KMS-11 (cell line): ENCODE measurements around the gene ZSWIM3.

Experiments used
- H2AFZ ChIP-seq: fragments of 200-600 bp; sonication (generic); 2 replicates; pipeline ENCODE4 v1.6.1; 2016; ENCODE audit warnings: antibody characterized with exemption, mixed run types, low read depth
- H3K27ac ChIP-seq: fragments of 200-600 bp; sonication (generic); 2 replicates; pipeline ENCODE4 v1.6.1; 2016; ENCODE audit warnings: mild to moderate bottlenecking, mixed run types
- H3K27me3 ChIP-seq: fragments of 200-600 bp; sonication (generic); 2 replicates; pipeline ENCODE4 v1.6.1; 2017; ENCODE audit warnings: mild to moderate bottlenecking, low read depth, mixed run types, moderate library complexity; ENCODE audit not compliant: insufficient read depth
- H3K36me3 ChIP-seq: fragments of 200-600 bp; sonication (generic); 2 replicates; pipeline ENCODE4 v1.6.1; 2017; ENCODE audit warnings: mild to moderate bottlenecking, mixed run types; ENCODE audit not compliant: insufficient read depth
- H3K4me1 ChIP-seq: fragments of 200-600 bp; sonication (generic); 2 replicates; pipeline ENCODE4 v1.6.1; 2016; ENCODE audit warnings: mild to moderate bottlenecking, low read depth, mixed run types; ENCODE audit not compliant: poor library complexity, severe bottlenecking
- H3K4me2 ChIP-seq: fragments of 200-600 bp; sonication (generic); 2 replicates; pipeline ENCODE4 v1.7.0; 2016; ENCODE audit warnings: mild to moderate bottlenecking, mixed run types
- H3K4me3 ChIP-seq: fragments of 200-600 bp; sonication (generic); IDR thresholded peaks from 2 replicates; pipeline ENCODE4 v1.6.1; 2017; ENCODE audit warnings: low read depth, low read length, mixed read lengths; ENCODE audit not compliant: insufficient read depth
- H3K79me2 ChIP-seq: fragments of 200-600 bp; sonication (generic); 2 replicates; pipeline ENCODE4 v1.6.1; 2016; ENCODE audit warnings: low read depth, mixed run types; ENCODE audit not compliant: insufficient read depth
- H3K9ac ChIP-seq: fragments of 200-600 bp; sonication (generic); 2 replicates; pipeline ENCODE4 v1.6.1; 2016; ENCODE audit warnings: mild to moderate bottlenecking, mixed run types
- H4K20me1 ChIP-seq: fragments of 200-600 bp; sonication (generic); 2 replicates; pipeline ENCODE4 v1.6.1; 2016; ENCODE audit warnings: mild to moderate bottlenecking, mixed run types; ENCODE audit not compliant: insufficient read depth
- TF ChIP-seq, protein P1 (sequence below): fragments of 200-600 bp; sonication (generic); conservative IDR thresholded peaks from 2 replicates; pipeline ENCODE4 v1.6.1; 2017; ENCODE audit warnings: low read depth, mild to moderate bottlenecking, antibody characterized with exemption, low read length, moderate library complexity, mixed read lengths

Gene ZSWIM3

GRCh38 chr20:45927071-45927878 lies 69.9 kb downstream of the ZSWIM3 start:
- Histone ChIP-seq H3K79me2 (no peaks in the 10 kb centered on the region), H3K27me3 (no peaks in the 10 kb centered on the region), H3K36me3 (no peaks in the 10 kb centered on the region), H3K4me1 (peaks cover 20% of the 10 kb centered on the region), H3K4me2 (no peak overlapping the region), H4K20me1 (no peaks in the 10 kb centered on the region), H2AFZ (no peak overlapping the region), H3K9ac (no peak overlapping the region), H3K4me3 (no peak overlapping the region), H3K27ac (no peak overlapping the region)
- TF ChIP-seq, protein P1, sequence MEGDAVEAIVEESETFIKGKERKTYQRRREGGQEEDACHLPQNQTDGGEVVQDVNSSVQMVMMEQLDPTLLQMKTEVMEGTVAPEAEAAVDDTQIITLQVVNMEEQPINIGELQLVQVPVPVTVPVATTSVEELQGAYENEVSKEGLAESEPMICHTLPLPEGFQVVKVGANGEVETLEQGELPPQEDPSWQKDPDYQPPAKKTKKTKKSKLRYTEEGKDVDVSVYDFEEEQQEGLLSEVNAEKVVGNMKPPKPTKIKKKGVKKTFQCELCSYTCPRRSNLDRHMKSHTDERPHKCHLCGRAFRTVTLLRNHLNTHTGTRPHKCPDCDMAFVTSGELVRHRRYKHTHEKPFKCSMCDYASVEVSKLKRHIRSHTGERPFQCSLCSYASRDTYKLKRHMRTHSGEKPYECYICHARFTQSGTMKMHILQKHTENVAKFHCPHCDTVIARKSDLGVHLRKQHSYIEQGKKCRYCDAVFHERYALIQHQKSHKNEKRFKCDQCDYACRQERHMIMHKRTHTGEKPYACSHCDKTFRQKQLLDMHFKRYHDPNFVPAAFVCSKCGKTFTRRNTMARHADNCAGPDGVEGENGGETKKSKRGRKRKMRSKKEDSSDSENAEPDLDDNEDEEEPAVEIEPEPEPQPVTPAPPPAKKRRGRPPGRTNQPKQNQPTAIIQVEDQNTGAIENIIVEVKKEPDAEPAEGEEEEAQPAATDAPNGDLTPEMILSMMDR, result no peak
